Tibial artery (tissue), 4 donors: ENCODE results near the gene AGAP1.

Experiments
- DNase-seq, 2 donors: peaks; one replicate each; pipeline ENCODE4 v3.0.0-alpha.2; 2019
- H3K27ac ChIP-seq, 2 donors: fragments of 200-600 bp; sonication (generic) in 1 of 2; 1 replicate in 1 of 2; 2 replicates in 1 of 2; pipeline ENCODE4 v1.5.1; 2018 to 2019; ENCODE audit warnings: mild to moderate bottlenecking in 1 of 2
- H3K27me3 ChIP-seq, 2 donors: fragments of 200-600 bp; sonication (generic) in 1 of 2; one replicate each; pipeline versions ENCODE4 v1.5.1 to v1.6.0; 2016 to 2019
- H3K36me3 ChIP-seq, 3 donors: fragments of 200-600 bp; sonication (generic) in 2 of 3; one replicate each; pipeline ENCODE4 v1.5.1; 2016 to 2019; ENCODE audit warnings: mild to moderate bottlenecking in 2 of 3
- H3K4me1 ChIP-seq, 4 donors: fragments of 200-600 bp; sonication (generic) in 2 of 4; 1 replicate in 3 of 4; 2 replicates in 1 of 4; pipeline ENCODE4 v1.5.1; 2016 to 2019
- H3K4me3 ChIP-seq, 2 donors: fragments of 200-600 bp; sonication (generic) in 1 of 2; 1 replicate in 1 of 2; 2 replicates in 1 of 2; pipeline ENCODE4 v1.5.1; 2018 to 2019; ENCODE audit warnings: mild to moderate bottlenecking in 2 of 2
- H3K9me3 ChIP-seq, 3 donors: fragments of 200-600 bp; sonication (generic) in 1 of 3; one replicate each; pipeline ENCODE4 v1.5.1; 2016 to 2019
- CTCF ChIP-seq, 2 experiments: fragments of 200-600 bp in 1 of 2; fragments of 450-650 bp in 1 of 2; IDR thresholded peaks; one replicate each; pipeline ENCODE4 v1.5.1; 2017 to 2019; ENCODE audit warnings: antibody characterized with exemption in 2 of 2, mild to moderate bottlenecking in 1 of 2, moderate library complexity in 1 of 2
- intact Hi-C: fragments of 100-400 bp; cut with DNase I; formaldehyde crosslinking; loops from one replicate; pipeline ENCODE4 v1.15.0; 2023; ENCODE audit warnings: low total_unique reads

The AGAP1 gene

GRCh38 chr2:235803028-235803427, 309.2 kb downstream of the AGAP1 start:
- H3K27ac ChIP-seq = no peak overlapping the region
- peaks cover 10 to 50% (median 40%) of the 10 kb centered on the region in 3 donors for H3K36me3 ChIP-seq
- H3K9me3 ChIP-seq = no peaks in the 10 kb centered on the region
- H3K4me3 ChIP-seq = no peak overlapping the region
- H3K27me3 ChIP-seq = no peaks in the 10 kb centered on the region
- no peaks in the 10 kb centered on the region for H3K4me1 ChIP-seq
- no peak for DNase-seq
- intact Hi-C loops = no loop called here
- TF ChIP-seq CTCF (IDR thresholded peaks at IDR 0.05) = peak in 1 of 2 experiments; percentile 9

GRCh38 chr2:235804676-235805075, 310.8 kb downstream of the AGAP1 start:
- TF ChIP-seq CTCF (IDR thresholded peaks at IDR 0.05) = no peak
- H3K36me3 ChIP-seq = peaks cover 5 to 51% (median 29%) of the 10 kb centered on the region in 3 donors
- H3K4me1 ChIP-seq = no peaks in the 10 kb centered on the region

GRCh38 chr2:235806986-235807750, 313.3 kb downstream of the AGAP1 start:
- no peak overlapping the region for H3K4me3 ChIP-seq
- no peak overlapping the region for H3K27ac ChIP-seq
- H3K36me3 ChIP-seq = peaks cover 9 to 52% (median 31%) of the 10 kb centered on the region in 3 donors
- intact Hi-C loops = no loop called here
- no peaks in the 10 kb centered on the region for H3K27me3 ChIP-seq
- H3K4me1 ChIP-seq = no peaks in the 10 kb centered on the region
- DNase-seq = no peak
- no peak for TF ChIP-seq CTCF (IDR thresholded peaks at IDR 0.05)
- no peaks in the 10 kb centered on the region for H3K9me3 ChIP-seq

More at GRCh38 chr2:235804676-235805075, 310.8 kb downstream of the AGAP1 start:
- Histone ChIP-seq H3K9me3 (no peaks in the 10 kb centered on the region), H3K4me3 (no peak overlapping the region), H3K27me3 (no peaks in the 10 kb centered on the region), H3K27ac (no peak overlapping the region)
- DNase-seq = no peak
- intact Hi-C loops = no loop called here

GRCh38 chr2:235808366-235808765, 314.5 kb downstream of the AGAP1 start:
- intact Hi-C loops = no loop called here
- Histone ChIP-seq H3K36me3 (peaks cover 17 to 60% (median 43%) of the 10 kb centered on the region in 3 donors), H3K4me1 (no peaks in the 10 kb centered on the region), H3K4me3 (no peak overlapping the region), H3K27ac (no peak overlapping the region), H3K9me3 (no peaks in the 10 kb centered on the region), H3K27me3 (no peaks in the 10 kb centered on the region)
- no peak for DNase-seq
- no peak for TF ChIP-seq CTCF (IDR thresholded peaks at IDR 0.05)

GRCh38 chr2:235810252-235810651, 316.4 kb downstream of the AGAP1 start:
- Histone ChIP-seq H3K9me3 (no peaks in the 10 kb centered on the region), H3K27ac (no peak overlapping the region), H3K27me3 (no peaks in the 10 kb centered on the region), H3K36me3 (peaks cover 17 to 73% (median 43%) of the 10 kb centered on the region in 3 donors), H3K4me1 (no peaks in the 10 kb centered on the region), H3K4me3 (no peak overlapping the region)
- intact Hi-C loops = no loop called here
- DNase-seq = no peak
- no peak for TF ChIP-seq CTCF (IDR thresholded peaks at IDR 0.05)
